Mesendoderm (in vitro differentiated cells): ENCODE results near the gene RBSN.

Experiments used
- DNase-seq: peaks from one replicate; pipeline ENCODE4 v3.0.0; 2013
- H2AK5ac ChIP-seq: 2 replicates; pipeline ENCODE4 v1.6.1; 2013; ENCODE audit warnings: low read length, inconsistent platforms
- H2BK120ac ChIP-seq: 2 replicates; pipeline ENCODE4 v1.6.1; 2013; ENCODE audit warnings: low read depth, mild to moderate bottlenecking, low read length, moderate library complexity, mixed read lengths
- H2BK15ac ChIP-seq: replicated peaks from 2 replicates; pipeline ENCODE4 v1.6.1; 2013; ENCODE audit warnings: low read depth, mild to moderate bottlenecking, moderate library complexity
- H2BK5ac ChIP-seq: 2 replicates; pipeline ENCODE4 v1.6.1; 2013; ENCODE audit warnings: low read length, inconsistent platforms
- H3K18ac ChIP-seq: 2 replicates; pipeline ENCODE4 v1.6.1; 2013; ENCODE audit warnings: mild to moderate bottlenecking, low read length, mixed read lengths
- H3K23ac ChIP-seq: one replicate; pipeline ENCODE4 v1.6.1; 2013; ENCODE audit warnings: low read length
- H3K27ac ChIP-seq: 2 replicates; pipeline ENCODE4 v1.5.1; 2013; ENCODE audit warnings: low read depth, mild to moderate bottlenecking, inconsistent platforms, low read length, moderate library complexity
- H3K27me3 ChIP-seq: 2 replicates; pipeline ENCODE4 v1.6.1; 2013; ENCODE audit warnings: low read length, control low read depth, mild to moderate bottlenecking, inconsistent platforms; ENCODE audit not compliant: insufficient read depth, poor library complexity
- H3K36me3 ChIP-seq: 2 replicates; pipeline ENCODE4 v1.6.1; 2013; ENCODE audit warnings: low read length, inconsistent platforms; ENCODE audit not compliant: control insufficient read depth, insufficient read depth
- H3K4ac ChIP-seq: one replicate; pipeline ENCODE4 v1.6.1; 2013; ENCODE audit warnings: low read depth, mild to moderate bottlenecking, low read length, moderate library complexity
- H3K4me1 ChIP-seq: 2 replicates; pipeline ENCODE4 v1.6.1; 2013; ENCODE audit warnings: low read depth, low read length, inconsistent platforms; ENCODE audit not compliant: control insufficient read depth
- H3K4me2 ChIP-seq: 2 replicates; pipeline ENCODE4 v1.6.1; 2013; ENCODE audit warnings: low read length
- H3K4me3 ChIP-seq: 2 replicates; pipeline ENCODE4 v1.5.1; 2013; ENCODE audit warnings: mild to moderate bottlenecking, low read length
- H3K56ac ChIP-seq: one replicate; pipeline ENCODE4 v1.6.1; 2013; ENCODE audit warnings: low read length
- H3K79me1 ChIP-seq: 2 replicates; pipeline ENCODE4 v1.6.1; 2013; ENCODE audit warnings: low read length, inconsistent platforms
- H3K79me2 ChIP-seq: 2 replicates; pipeline ENCODE4 v1.6.1; 2013; ENCODE audit warnings: mild to moderate bottlenecking, low read length; ENCODE audit not compliant: control insufficient read depth, insufficient read depth
- H3K9ac ChIP-seq: 2 replicates; pipeline ENCODE4 v1.6.1; 2013; ENCODE audit warnings: low read length, inconsistent platforms
- H4K5ac ChIP-seq: one replicate; pipeline ENCODE4 v1.6.1; 2013; ENCODE audit warnings: low read length
- H4K8ac ChIP-seq: one replicate; pipeline ENCODE4 v1.6.1; 2013; ENCODE audit warnings: low read depth, mild to moderate bottlenecking, control low read depth, low read length, moderate library complexity
- WGBS: extraction: QIAGEN DNeasy Blood & Tissue Kit; methylation state at CpG from one replicate; pipeline ENCODE4 v1.1.7; 2013; ENCODE audit warnings: low lambda C conversion rate, missing lambda C conversion rate; ENCODE audit not compliant: insufficient coverage; ENCODE audit errors: extremely low coverage; 5-methylcytosine and 5-hydroxymethylcytosine counted together

Gene RBSN

GRCh38 chr3:15049584-15049983 lies 49.4 kb downstream of the RBSN start:
- H2AK5ac ChIP-seq, result no peak overlapping the region
- WGBS, result no CpG with 5 or more reads among the region's 2 CpGs
- no peak overlapping the region for H3K27ac ChIP-seq
- H3K4me2 ChIP-seq, result no peak overlapping the region
- no peak overlapping the region for H3K56ac ChIP-seq
- peaks cover 4% of the 10 kb centered on the region for H3K79me1 ChIP-seq
- H3K27me3 ChIP-seq, result no peaks in the 10 kb centered on the region
- no peak overlapping the region for H3K23ac ChIP-seq
- H2BK5ac ChIP-seq, result no peak overlapping the region
- no peak overlapping the region for H3K18ac ChIP-seq
- H3K4me1 ChIP-seq, result no peaks in the 10 kb centered on the region
- DNase-seq, result no peak
- no peaks in the 10 kb centered on the region for H3K79me2 ChIP-seq
- no peak overlapping the region for H4K8ac ChIP-seq
- no peak overlapping the region for H2BK120ac ChIP-seq
- no peak overlapping the region for H3K4me3 ChIP-seq
- H3K9ac ChIP-seq, result no peak overlapping the region
- no peak overlapping the region for H4K5ac ChIP-seq
- H2BK15ac ChIP-seq, result no peak overlapping the region
- H3K36me3 ChIP-seq, result peaks cover 15% of the 10 kb centered on the region
- no peak overlapping the region for H3K4ac ChIP-seq

- no peaks in the 10 kb centered on the region for H3K4me1 ChIP-seq
- no peak overlapping the region for H2BK5ac ChIP-seq
Observed at GRCh38 chr3:15045667-15046066, 53.3 kb downstream of the RBSN start.

GRCh38 chr3:15044326-15044725 lies 54.6 kb downstream of the RBSN start:
- peaks cover 28% of the 10 kb centered on the region for H3K36me3 ChIP-seq
- no peak overlapping the region for H3K4me3 ChIP-seq
- no peak overlapping the region for H4K8ac ChIP-seq
- H3K18ac ChIP-seq, result no peak overlapping the region
- no peaks in the 10 kb centered on the region for H3K4me1 ChIP-seq
- H2BK5ac ChIP-seq, result no peak overlapping the region
- H4K5ac ChIP-seq, result no peak overlapping the region
- H3K27me3 ChIP-seq, result no peaks in the 10 kb centered on the region
- H3K4ac ChIP-seq, result no peak overlapping the region
- WGBS, result no CpG with 5 or more reads among the region's 7 CpGs
- H3K56ac ChIP-seq, result no peak overlapping the region
- no peaks in the 10 kb centered on the region for H3K79me1 ChIP-seq
- no peak overlapping the region for H3K4me2 ChIP-seq
- H3K27ac ChIP-seq, result no peak overlapping the region
- no peaks in the 10 kb centered on the region for H3K79me2 ChIP-seq
- no peak for DNase-seq
- no peak overlapping the region for H2BK120ac ChIP-seq
- no peak overlapping the region for H2AK5ac ChIP-seq
- no peak overlapping the region for H3K23ac ChIP-seq
- no peak overlapping the region for H2BK15ac ChIP-seq
- H3K9ac ChIP-seq, result no peak overlapping the region

More at GRCh38 chr3:15045667-15046066, 53.3 kb downstream of the RBSN start:
- H3K9ac ChIP-seq, result no peak overlapping the region
- no peak overlapping the region for H3K4ac ChIP-seq
- H3K23ac ChIP-seq, result no peak overlapping the region
- H3K56ac ChIP-seq, result no peak overlapping the region
- H3K4me2 ChIP-seq, result no peak overlapping the region
- H3K18ac ChIP-seq, result no peak overlapping the region
- H3K79me2 ChIP-seq, result no peaks in the 10 kb centered on the region
- peaks cover 26% of the 10 kb centered on the region for H3K36me3 ChIP-seq
- no peak overlapping the region for H3K27ac ChIP-seq
- H3K79me1 ChIP-seq, result peaks cover 2% of the 10 kb centered on the region
- no peaks in the 10 kb centered on the region for H3K27me3 ChIP-seq
- H2BK120ac ChIP-seq, result no peak overlapping the region
- no peak overlapping the region for H3K4me3 ChIP-seq
- WGBS, result no CpG with 5 or more reads among the region's 1 CpG
- no peak overlapping the region for H4K8ac ChIP-seq
- H2AK5ac ChIP-seq, result no peak overlapping the region
- no peak overlapping the region for H4K5ac ChIP-seq
- no peak for DNase-seq
- H2BK15ac ChIP-seq, result no peak overlapping the region

- no peak overlapping the region for H3K4me2 ChIP-seq
- DNase-seq, result no peak
- no peak overlapping the region for H4K5ac ChIP-seq
- no peak overlapping the region for H3K4me3 ChIP-seq
- no peak overlapping the region for H3K18ac ChIP-seq
- H3K4me1 ChIP-seq, result no peaks in the 10 kb centered on the region
- H3K27me3 ChIP-seq, result no peaks in the 10 kb centered on the region
- no peaks in the 10 kb centered on the region for H3K79me1 ChIP-seq
- H3K36me3 ChIP-seq, result peaks cover 26% of the 10 kb centered on the region
- no peak overlapping the region for H3K4ac ChIP-seq
- H2BK5ac ChIP-seq, result no peak overlapping the region
- no peak overlapping the region for H3K23ac ChIP-seq
- no peak overlapping the region for H4K8ac ChIP-seq
- no peak overlapping the region for H3K9ac ChIP-seq
- H3K56ac ChIP-seq, result no peak overlapping the region
- H2BK120ac ChIP-seq, result no peak overlapping the region
- no peak overlapping the region for H2AK5ac ChIP-seq
- no peak overlapping the region for H2BK15ac ChIP-seq
- H3K79me2 ChIP-seq, result no peaks in the 10 kb centered on the region
- H3K27ac ChIP-seq, result no peak overlapping the region
- WGBS, result no CpG with 5 or more reads among the region's 11 CpGs
Observed at GRCh38 chr3:15043408-15044171, 55.4 kb downstream of the RBSN start.

GRCh38 chr3:15042936-15043335 lies 56.0 kb downstream of the RBSN start:
- Histone ChIP-seq H4K5ac (no peak overlapping the region), H3K56ac (no peak overlapping the region), H2BK15ac (no peak overlapping the region), H3K18ac (no peak overlapping the region), H4K8ac (no peak overlapping the region), H3K27ac (no peak overlapping the region), H3K36me3 (peaks cover 30% of the 10 kb centered on the region), H3K4ac (no peak overlapping the region), H3K79me2 (no peaks in the 10 kb centered on the region), H3K23ac (no peak overlapping the region), H2BK120ac (no peak overlapping the region), H3K27me3 (no peaks in the 10 kb centered on the region), H3K4me3 (no peak overlapping the region), H3K79me1 (no peaks in the 10 kb centered on the region), H3K4me1 (no peaks in the 10 kb centered on the region), H2BK5ac (no peak overlapping the region), H2AK5ac (no peak overlapping the region), H3K4me2 (no peak overlapping the region), H3K9ac (no peak overlapping the region)
- WGBS, result no CpG with 5 or more reads among the region's 3 CpGs
- no peak for DNase-seq

- Histone ChIP-seq H3K36me3 (peaks cover 32% of the 10 kb centered on the region), H3K79me2 (no peaks in the 10 kb centered on the region), H2BK15ac (no peak overlapping the region), H3K27ac (no peak overlapping the region), H3K4me3 (no peak overlapping the region), H3K4me2 (no peak overlapping the region), H3K56ac (no peak overlapping the region), H3K79me1 (no peaks in the 10 kb centered on the region), H3K23ac (no peak overlapping the region), H3K4ac (no peak overlapping the region), H2BK5ac (no peak overlapping the region), H3K27me3 (no peaks in the 10 kb centered on the region), H2BK120ac (no peak overlapping the region), H4K8ac (no peak overlapping the region), H3K18ac (no peak overlapping the region), H2AK5ac (no peak overlapping the region), H4K5ac (no peak overlapping the region), H3K4me1 (no peaks in the 10 kb centered on the region), H3K9ac (no peak overlapping the region)
- no peak for DNase-seq
- WGBS, result no CpG with 5 or more reads among the region's 3 CpGs
Observed at GRCh38 chr3:15041950-15042349, 57.0 kb downstream of the RBSN start.
